D341Med (cell line): ENCODE results near the gene FCHSD1.
A peak's percentile ranks its signal among the peaks of the same experiment; 100 is the strongest.

Source experiments
- DNase-seq: peaks from one replicate; pipeline ENCODE4 v3.0.0; 2012; ENCODE audit warnings: low spot score

Gene FCHSD1

GRCh38 chr5:141672841-141673813 lies 21.9 kb upstream of the FCHSD1 start:
- no peak for DNase-seq

- no peak for DNase-seq
Measured at GRCh38 chr5:141672071-141672840, 21.0 kb upstream of the FCHSD1 start.

GRCh38 chr5:141669520-141669919 lies 18.3 kb upstream of the FCHSD1 start:
- DNase-seq: no peak

GRCh38 chr5:141668601-141669265 lies 17.5 kb upstream of the FCHSD1 start:
- no peak for DNase-seq

- DNase-seq: no peak
Measured at GRCh38 chr5:141665995-141666940, 15.1 kb upstream of the FCHSD1 start.

GRCh38 chr5:141664733-141665461 lies 13.7 kb upstream of the FCHSD1 start:
- DNase-seq: peak; percentile 83

- DNase-seq: no peak
Measured at GRCh38 chr5:141663506-141663905, 12.3 kb upstream of the FCHSD1 start.

GRCh38 chr5:141662028-141662427 lies 10.8 kb upstream of the FCHSD1 start:
- peak; percentile 63 for DNase-seq

GRCh38 chr5:141657937-141658545 lies 6.8 kb upstream of the FCHSD1 start:
- DNase-seq: no peak

- no peak for DNase-seq
Measured at GRCh38 chr5:141657404-141657803, 6.2 kb upstream of the FCHSD1 start.

- DNase-seq: no peak
Measured at GRCh38 chr5:141656396-141656795, 5.2 kb upstream of the FCHSD1 start.

- DNase-seq: no peak
Measured at GRCh38 chr5:141655020-141655419, 3.8 kb upstream of the FCHSD1 start.

- DNase-seq: no peak
Measured at GRCh38 chr5:141654298-141654697, 3.1 kb upstream of the FCHSD1 start.

- DNase-seq: no peak
Measured at GRCh38 chr5:141651728-141652105, 499 bp upstream of the FCHSD1 start.

GRCh38 chr5:141649972-141650371 lies 1.2 kb downstream of the FCHSD1 start:
- DNase-seq: no peak

- no peak for DNase-seq
Measured at GRCh38 chr5:141649056-141649688, 2.0 kb downstream of the FCHSD1 start.

GRCh38 chr5:141647851-141648250 lies 3.4 kb downstream of the FCHSD1 start:
- DNase-seq: no peak

GRCh38 chr5:141647242-141647641 lies 4.0 kb downstream of the FCHSD1 start:
- no peak for DNase-seq

- no peak for DNase-seq
Measured at GRCh38 chr5:141646026-141646425, 5.2 kb downstream of the FCHSD1 start.
